H1 (cell line): ENCODE data around the gene DYSF. TPM values are rescaled to one million over a fixed set of nuclear protein-coding genes. Genes with fewer than 3 reads are reported as not detected.

Experiments used
- CTCF ChIA-PET: fragments of 300-600 bp; sonication (Branson Sonifier 250); formaldehyde crosslinking; loops from one replicate; lab custom pipeline; 2021; ENCODE audit not compliant: partially characterized antibody; lab: Charles Lee
- POLR2A ChIA-PET: fragments of 300-600 bp; sonication (Branson Sonifier 250); formaldehyde crosslinking; loops from one replicate; lab custom pipeline; 2021; ENCODE audit warnings: inconsistent platforms; ENCODE audit not compliant: partially characterized antibody; lab: Charles Lee
- DNase-seq, 2 experiments: peaks; one replicate each; pipeline versions ENCODE4 v3.0.0 to v3.0.0-alpha.2; 2010 to 2022; ENCODE audit warnings: low spot score in 2 of 2, low read depth in 1 of 2, mixed read lengths in 1 of 2
- FAIRE-seq: peaks from 2 replicates; lab custom pipeline; 2011; peaks lifted over from hg19 to GRCh38; lab: Jason Lieb, UNC
- H2AFZ ChIP-seq: 2 replicates; pipeline ENCODE4 v1.8.1; 2012; ENCODE audit warnings: low read length, inconsistent platforms
- H2AK5ac ChIP-seq: 2 replicates; pipeline ENCODE4 v1.6.1; 2013; ENCODE audit warnings: low read depth, low read length
- H2BK120ac ChIP-seq: replicated peaks from 2 replicates; pipeline ENCODE3; 2013; ENCODE audit warnings: low read depth, low read length, inconsistent platforms
- H2BK12ac ChIP-seq: 2 replicates; pipeline ENCODE4 v1.6.1; 2013; ENCODE audit warnings: low read depth, low read length
- H2BK15ac ChIP-seq: 2 replicates; pipeline ENCODE4 v1.6.1; 2013; ENCODE audit warnings: low read length
- H2BK20ac ChIP-seq: 2 replicates; pipeline ENCODE4 v1.6.1; 2013; ENCODE audit warnings: low read length
- H2BK5ac ChIP-seq: 2 replicates; pipeline ENCODE4 v1.6.1; 2013; ENCODE audit warnings: low read depth, low read length
- H3K14ac ChIP-seq: 2 replicates; pipeline ENCODE4 v1.6.1; 2013; ENCODE audit warnings: inconsistent platforms; ENCODE audit not compliant: insufficient read length
- H3K18ac ChIP-seq: 2 replicates; pipeline ENCODE4 v1.6.1; 2013; ENCODE audit warnings: low read length; ENCODE audit errors: extremely low read depth
- H3K23ac ChIP-seq: 2 replicates; pipeline ENCODE4 v1.6.1; 2013; ENCODE audit warnings: inconsistent platforms; ENCODE audit not compliant: insufficient read length
- H3K23me2 ChIP-seq: 2 replicates; pipeline ENCODE4 v1.6.1; 2013; ENCODE audit warnings: low read depth, low read length
- H3K27ac ChIP-seq: 2 replicates; pipeline ENCODE4 v1.6.1; 2011; ENCODE audit warnings: low read depth, low read length, inconsistent platforms
- H3K27me3 ChIP-seq, 4 experiments: replicated peaks in 1 of 4; 1 replicate in 1 of 4; 2 replicates in 3 of 4; pipeline versions ENCODE4 v1.6.1 to v1.8.1; 2011 to 2013; ENCODE audit warnings: low read length in 3 of 4, mild to moderate bottlenecking in 3 of 4, inconsistent platforms in 2 of 4, mixed read lengths in 2 of 4, moderate library complexity in 1 of 4; ENCODE audit not compliant: control insufficient read depth in 3 of 4, insufficient read depth in 3 of 4; ENCODE audit errors: extremely low read depth in 1 of 4
- H3K36me3 ChIP-seq, 4 experiments: 2 replicates each; pipeline versions ENCODE4 v1.6.1 to v1.8.1; 2011 to 2013; ENCODE audit warnings: mild to moderate bottlenecking in 4 of 4, low read length in 3 of 4, moderate library complexity in 2 of 4, control low read depth in 1 of 4, inconsistent platforms in 1 of 4; ENCODE audit not compliant: insufficient read depth in 4 of 4, control insufficient read depth in 2 of 4
- H3K4ac ChIP-seq: replicated peaks from 2 replicates; pipeline ENCODE3; 2013; ENCODE audit warnings: low read length, low read depth, mixed read lengths, inconsistent platforms; ENCODE audit not compliant: insufficient read length
- H3K4me1 ChIP-seq, 4 experiments: replicated peaks in 1 of 4; 1 replicate in 1 of 4; 2 replicates in 3 of 4; pipeline versions ENCODE4 v1.6.1 to v1.8.1; 2011 to 2013; ENCODE audit warnings: low read length in 3 of 4, inconsistent platforms in 2 of 4, mixed read lengths in 1 of 4; ENCODE audit not compliant: insufficient read depth in 4 of 4, control insufficient read depth in 3 of 4
- H3K4me2 ChIP-seq, 2 experiments: 2 replicates each; pipeline versions ENCODE4 v1.6.1 to v1.8.1; 2011 to 2013; ENCODE audit warnings: low read depth in 2 of 2, low read length in 2 of 2, control low read depth in 1 of 2, inconsistent platforms in 1 of 2, mild to moderate bottlenecking in 1 of 2; ENCODE audit not compliant: insufficient read depth in 1 of 2
- H3K4me3 ChIP-seq, 4 experiments: fragments of 200-600, 300-600 bp in 1 of 4; sonication (generic), shearing (Covaris generic), sonication (Bioruptor Twin) in 1 of 4; 2 replicates each; pipeline versions ENCODE4 v1.5.1 to v1.8.1; 2011 to 2016; ENCODE audit warnings: low read length in 4 of 4, low read depth in 3 of 4, control low read depth in 2 of 4, inconsistent platforms in 2 of 4, mild to moderate bottlenecking in 2 of 4, mixed read lengths in 1 of 4, moderate library complexity in 1 of 4; ENCODE audit not compliant: insufficient read depth in 2 of 4; ENCODE audit errors: extremely low read depth in 1 of 4
- H3K56ac ChIP-seq: replicated peaks from 2 replicates; pipeline ENCODE3; 2013; ENCODE audit warnings: low read depth, mild to moderate bottlenecking, mixed read lengths, low read length, inconsistent platforms; ENCODE audit not compliant: insufficient read length
- H3K79me1 ChIP-seq: 2 replicates; pipeline ENCODE4 v1.6.1; 2013; ENCODE audit warnings: low read depth, low read length, control low read depth
- H3K79me2 ChIP-seq, 2 experiments: 2 replicates each; pipeline versions ENCODE4 v1.6.1 to v1.8.1; 2012 to 2013; ENCODE audit warnings: low read length in 2 of 2, mild to moderate bottlenecking in 2 of 2, inconsistent platforms in 1 of 2; ENCODE audit not compliant: insufficient read depth in 2 of 2, control insufficient read depth in 1 of 2
- H3K9ac ChIP-seq, 4 experiments: replicated peaks in 1 of 4; 1 replicate in 1 of 4; 2 replicates in 3 of 4; pipeline versions ENCODE4 v1.6.1 to v1.8.1; 2011 to 2013; ENCODE audit warnings: low read depth in 3 of 4, low read length in 3 of 4, control low read depth in 2 of 4, mild to moderate bottlenecking in 2 of 4, moderate library complexity in 2 of 4, inconsistent platforms in 1 of 4; ENCODE audit errors: extremely low read depth in 1 of 4
- H3K9me3 ChIP-seq, 2 experiments: 2 replicates each; pipeline versions ENCODE4 v1.6.1 to v1.8.1; 2012 to 2013; ENCODE audit warnings: mild to moderate bottlenecking in 2 of 2, moderate library complexity in 2 of 2, control low read depth in 1 of 2, inconsistent platforms in 1 of 2, low read depth in 1 of 2, low read length in 1 of 2, mixed read lengths in 1 of 2; ENCODE audit not compliant: insufficient read depth in 2 of 2
- H4K20me1 ChIP-seq, 2 experiments: replicated peaks in 1 of 2; 2 replicates each; pipeline versions ENCODE3 to v1.8.1; 2011 to 2013; ENCODE audit warnings: inconsistent platforms in 2 of 2, low read length in 2 of 2, mild to moderate bottlenecking in 1 of 2; ENCODE audit not compliant: insufficient read depth in 2 of 2, control insufficient read depth in 1 of 2
- H4K5ac ChIP-seq: 2 replicates; pipeline ENCODE4 v1.6.1; 2013; ENCODE audit warnings: low read length, low read depth, mixed read lengths, inconsistent platforms; ENCODE audit not compliant: insufficient read length
- H4K8ac ChIP-seq: 2 replicates; pipeline ENCODE4 v1.8.0; 2013; ENCODE audit warnings: mild to moderate bottlenecking, moderate library complexity, low read length, inconsistent platforms; ENCODE audit not compliant: insufficient read depth; ENCODE audit errors: extremely low read depth
- H4K91ac ChIP-seq: replicated peaks from 2 replicates; pipeline ENCODE3; 2013; ENCODE audit warnings: low read length, mixed read lengths, inconsistent platforms; ENCODE audit not compliant: insufficient read length
- ASH2L ChIP-seq: fragments of 200-600, 300-600 bp; sonication (generic); IDR thresholded peaks from one replicate; pipeline ENCODE4 v1.7.1; 2017; ENCODE audit warnings: low read length
- CBX5 ChIP-seq: fragments of 300-800, 300-1000 bp; sonication (generic); IDR thresholded peaks from 2 replicates; pipeline ENCODE4 v1.7.1; 2016; ENCODE audit warnings: antibody characterized with exemption, low read length, low read depth
- CBX8 ChIP-seq: fragments of 300-800, 300-1000 bp; sonication (generic); IDR thresholded peaks from 2 replicates; pipeline ENCODE4 v1.7.1; 2016; ENCODE audit warnings: low read depth, low read length, borderline replicate concordance
- SIN3A ChIP-seq, 2 experiments: IDR thresholded peaks in 1 of 2; conservative IDR thresholded peaks in 1 of 2; 2 replicates each; pipeline ENCODE4 v1.6.1; 2011 to 2012; ENCODE audit warnings: low read length in 2 of 2, improper control_type of control experiment in 1 of 2, low read depth in 1 of 2, mild to moderate bottlenecking in 1 of 2
- TAF7 ChIP-seq: optimal IDR thresholded peaks from 2 replicates; pipeline ENCODE3; 2011; ENCODE audit warnings: low read depth, mild to moderate bottlenecking, inconsistent platforms, low read length, moderate library complexity, borderline replicate concordance
- WGBS, 2 experiments: shearing (Covaris generic) in 1 of 2; methylation state at CpG; one replicate each; pipeline versions ENCODE4 v1.1.6 to v1.1.7; 2013 to 2015; ENCODE audit warnings: low lambda C conversion rate in 2 of 2, mixed read lengths in 2 of 2, inconsistent platforms in 1 of 2, low coverage in 1 of 2, missing lambda C conversion rate in 1 of 2; ENCODE audit not compliant: insufficient replicate concordance in 2 of 2, insufficient coverage in 1 of 2, insufficient read length in 1 of 2; ENCODE audit errors: extremely low coverage in 1 of 2, missing lambda C conversion rate in 1 of 2; 5-methylcytosine and 5-hydroxymethylcytosine counted together
- polyA plus RNA-seq, 7 experiments: library from polyadenylated mRNA; depleted of rRNA in 3 of 7; stranded (reverse) in 5 of 7; unstranded in 2 of 7; fragments of >200 nt in 5 of 7; fragments of 200-250 nt in 2 of 7; gene quantifications; 1 replicate in 5 of 7; 2 replicates in 1 of 7; 4 replicates in 1 of 7; pipeline versions ENCODE4 v1.2.1 to v1.2.3, GENCODE V29; 2011 to 2013; ENCODE audit warnings: missing spikeins in 2 of 7, mixed read lengths in 2 of 7
- total RNA-seq: library from RNA; stranded (reverse); fragmentation: NEBNext Ultra II Directional; extraction: Animal tissue kit (Norgen Biotek cat#: 25700); gene quantifications from 2 replicates; pipeline ENCODE4 v1.2.1, GENCODE V29; 2021

DYSF gene
- total and polyA plus RNA-seq, 2 of the 8 experiments (the other 6 are each of a cell fraction or from before 2014, with no cell fraction given), result 5.8 to 7.1 TPM

DNA sequence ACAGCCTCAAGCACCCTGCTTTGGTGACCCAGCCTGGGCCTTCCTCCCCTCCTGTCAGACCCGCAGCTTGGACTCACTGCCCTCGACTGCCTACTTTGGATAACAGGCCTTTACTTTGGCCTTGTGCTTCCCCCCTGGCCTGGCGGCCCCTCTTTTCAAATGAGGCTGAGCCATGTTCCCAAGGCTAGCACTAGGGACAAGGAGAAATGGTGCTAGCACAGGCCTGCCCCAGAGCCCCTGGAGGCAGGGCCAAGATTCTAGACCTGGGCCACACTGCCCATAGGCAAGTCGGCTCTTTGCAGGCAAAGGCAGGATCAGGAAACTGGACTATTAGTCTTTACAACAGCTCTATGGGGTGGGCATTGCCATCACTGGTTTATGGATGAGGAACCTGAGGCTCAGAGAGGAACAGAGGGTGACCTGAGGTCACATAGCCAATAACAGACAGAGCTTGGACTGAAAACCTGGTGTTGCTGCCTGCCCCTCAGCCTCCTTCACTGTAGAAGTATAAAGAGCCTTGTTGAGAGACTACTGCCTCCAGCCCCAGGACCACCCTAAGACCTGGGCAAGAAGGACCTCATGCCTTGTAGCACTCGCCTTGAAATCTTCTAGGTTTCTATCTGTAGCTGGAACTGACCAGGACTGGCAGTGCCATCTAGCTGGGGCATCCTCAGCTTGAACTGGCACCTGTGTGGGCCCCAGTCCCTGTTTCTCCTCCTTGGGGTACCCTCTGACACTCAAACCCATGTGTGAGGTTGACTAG is 266.3 kb downstream of the DYSF start:
- no peak overlapping the region for H3K18ac ChIP-seq
- no peak for FAIRE-seq
- no peak for TF ChIP-seq CBX8
- TF ChIP-seq CBX5, result no peak
- TF ChIP-seq SIN3A (conservative IDR thresholded peaks at IDR 0.05 in 1 of 2, IDR thresholded peaks at IDR 0.05 in 1 of 2; ENCODE audit: low read depth in 1 of 2, low read length in 2 of 2), result no peak
- no peak for TF ChIP-seq ASH2L
- no peak for TF ChIP-seq TAF7
- TF ChIP-seq, all 59 proteins: peak for 0
- Histone ChIP-seq H3K36me3 (no peaks in the 10 kb centered on the region), H3K79me2 (no peaks in the 10 kb centered on the region), H3K4ac (no peak overlapping the region), H2BK20ac (no peak overlapping the region), H3K4me1 (no peaks in the 10 kb centered on the region), H3K23ac (no peak overlapping the region), H2BK5ac (no peak overlapping the region), H2BK120ac (no peak overlapping the region), H3K56ac (no peak overlapping the region), H3K4me2 (no peak overlapping the region), H3K9me3 (0 out of 4 replicates have a peak, but pooled peaks cover 3% of the 10 kb centered on the region in 2 experiments), H3K23me2 (no peaks in the 10 kb centered on the region; the same call in 1 of the 2 replicates), H4K91ac (no peak overlapping the region), H3K4me3 (no peak overlapping the region), H3K27me3 (no peaks in the 10 kb centered on the region), H3K14ac (no peak overlapping the region), H3K9ac (no peak overlapping the region), H4K5ac (no peak overlapping the region), H3K27ac (no peak overlapping the region), H2BK12ac (no peak overlapping the region), H2AK5ac (no peak overlapping the region), H3K79me1 (no peaks in the 10 kb centered on the region), H2BK15ac (no peak overlapping the region), H2AFZ (no peak overlapping the region), H4K20me1 (no peaks in the 10 kb centered on the region), H4K8ac (no peak overlapping the region)
- ChIA-PET CTCF (interaction anchor here (0.7 to 1.6 kb wide), 4 partner anchors 26 to 82 kb away, joined by 3 to 4 read pairs (median 3); no protein-coding TSS in a partner anchor), POLR2A (no interaction called here)
- WGBS, 2 experiments, result 79% methylated on average over 5 of the region's 5 CpGs; no CpG with 5 or more reads in 1 of the 2 experiments
- DNase-seq, result no peak
